HG03060 (cell line): ENCODE measurements around the gene NEB.
"Not testable (repeated sequence)": the region's sequence is repeated elsewhere in the genome, so short reads cannot be mapped to it uniquely, and the experiment has no call there.

Experiments used
- ATAC-seq: cut with Tn5 transposase; IDR thresholded peaks from one replicate; pipeline ENCODE4 v1.9.1; 2021; ENCODE audit warnings: low read depth, moderate number of reproducible peaks; ENCODE audit not compliant: unreplicated experiment

NEB gene

DNA sequence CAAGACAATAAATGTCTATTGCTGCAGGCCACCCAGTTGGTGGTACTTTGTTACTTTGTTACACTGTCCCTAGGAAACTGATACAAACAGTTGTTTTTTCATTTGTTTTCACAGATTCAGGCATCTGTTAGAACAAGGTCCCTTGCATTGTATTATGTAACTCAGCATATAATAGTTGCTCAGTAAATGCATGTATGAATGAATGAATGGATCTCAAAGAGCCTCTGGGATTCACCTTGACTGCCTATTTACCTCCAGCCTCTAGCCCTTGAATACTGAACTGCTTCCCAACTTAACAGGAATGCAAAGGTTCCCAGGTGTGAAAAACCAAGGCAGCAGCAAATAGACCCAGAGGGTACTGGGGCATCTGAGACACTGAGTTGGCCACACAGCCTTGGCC is 27.4 kb upstream of the NEB start:
- no peak for ATAC-seq

DNA sequence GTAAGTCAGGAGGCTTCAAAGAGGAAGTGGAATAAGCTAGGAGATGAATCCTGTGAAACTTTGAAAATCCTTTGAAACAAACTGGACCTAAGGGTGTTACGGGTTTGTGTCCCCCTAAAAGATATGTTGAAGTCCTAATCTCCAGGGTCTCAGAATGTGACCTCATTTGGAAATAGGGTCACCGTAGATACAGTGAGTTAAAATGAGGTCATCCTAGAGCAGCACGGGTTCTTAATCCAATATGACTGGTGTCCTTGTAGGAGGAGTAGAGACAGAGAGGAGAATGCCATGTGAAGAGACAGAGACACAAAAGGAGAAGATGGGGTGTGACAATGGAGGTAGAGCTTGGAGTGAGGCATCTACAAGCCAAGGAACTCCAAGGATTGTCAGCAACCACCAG is 26.9 kb upstream of the NEB start:
- no peak for ATAC-seq

DNA sequence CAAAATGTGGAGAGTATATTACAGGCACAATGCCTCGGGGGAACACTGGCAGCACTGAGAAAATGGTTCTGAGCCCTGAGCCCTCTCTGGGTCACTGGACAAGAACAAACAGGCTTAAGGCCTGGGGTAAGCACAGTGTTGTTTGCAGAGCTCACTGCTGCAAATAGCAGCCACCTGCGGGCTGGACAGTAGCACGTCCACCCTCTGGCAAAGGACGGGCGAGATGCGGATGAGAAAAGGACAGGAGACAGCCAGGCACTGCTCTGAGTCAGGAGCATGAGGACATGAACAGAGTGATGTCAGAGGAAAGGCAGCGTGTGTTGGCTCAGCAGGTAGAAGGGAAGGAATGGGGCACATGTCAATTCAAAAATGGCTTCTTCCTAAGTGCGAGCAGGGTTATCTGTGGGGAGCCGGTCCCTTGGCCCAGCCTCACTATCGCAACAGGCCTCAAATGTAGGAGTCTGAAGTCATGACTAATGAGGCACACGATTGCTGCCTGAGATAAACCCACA is 25.9 kb upstream of the NEB start:
- no peak for ATAC-seq

DNA sequence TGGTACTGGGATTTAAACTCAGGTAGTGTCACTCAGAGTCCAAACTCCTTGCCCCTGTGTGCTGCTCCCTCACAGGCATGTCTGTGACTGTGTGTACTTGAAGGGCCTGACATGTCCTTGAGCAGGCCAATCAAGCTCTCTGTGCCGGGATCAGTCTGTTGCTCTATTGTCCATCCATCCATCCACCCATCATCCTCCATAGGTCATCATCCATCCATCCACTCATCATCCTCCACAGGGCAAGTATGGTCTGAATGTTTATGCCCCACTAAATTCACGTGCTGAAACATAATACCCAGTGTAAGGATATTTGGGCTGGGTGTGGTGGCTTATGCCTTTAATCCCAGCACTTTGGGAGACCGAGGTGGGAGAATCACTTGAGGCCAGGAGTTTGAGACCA is 24.5 kb upstream of the NEB start:
- ATAC-seq = no peak

DNA sequence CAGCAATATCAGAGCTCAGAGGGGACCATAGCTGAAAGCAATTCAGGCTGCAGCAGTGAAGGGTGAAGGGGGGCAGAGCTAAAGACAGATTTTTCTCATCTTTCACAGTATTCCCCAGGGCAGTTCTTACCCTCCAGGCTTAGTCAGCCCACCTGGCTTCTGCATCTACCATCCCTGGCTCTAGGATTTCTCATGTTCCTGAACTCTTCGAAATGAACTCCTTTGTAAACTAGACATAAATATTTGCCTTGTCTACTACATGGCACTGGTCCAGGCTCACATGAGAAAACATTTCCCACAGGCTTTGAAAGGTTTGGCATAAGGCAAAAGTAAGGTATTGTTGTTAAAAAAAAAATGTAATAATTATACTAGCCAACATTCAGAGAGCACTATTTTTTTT is 23.6 kb upstream of the NEB start:
- no peak for ATAC-seq

GRCh38 chr2:151756820-151757219 is 22.5 kb upstream of the NEB start:
- no peak for ATAC-seq

DNA sequence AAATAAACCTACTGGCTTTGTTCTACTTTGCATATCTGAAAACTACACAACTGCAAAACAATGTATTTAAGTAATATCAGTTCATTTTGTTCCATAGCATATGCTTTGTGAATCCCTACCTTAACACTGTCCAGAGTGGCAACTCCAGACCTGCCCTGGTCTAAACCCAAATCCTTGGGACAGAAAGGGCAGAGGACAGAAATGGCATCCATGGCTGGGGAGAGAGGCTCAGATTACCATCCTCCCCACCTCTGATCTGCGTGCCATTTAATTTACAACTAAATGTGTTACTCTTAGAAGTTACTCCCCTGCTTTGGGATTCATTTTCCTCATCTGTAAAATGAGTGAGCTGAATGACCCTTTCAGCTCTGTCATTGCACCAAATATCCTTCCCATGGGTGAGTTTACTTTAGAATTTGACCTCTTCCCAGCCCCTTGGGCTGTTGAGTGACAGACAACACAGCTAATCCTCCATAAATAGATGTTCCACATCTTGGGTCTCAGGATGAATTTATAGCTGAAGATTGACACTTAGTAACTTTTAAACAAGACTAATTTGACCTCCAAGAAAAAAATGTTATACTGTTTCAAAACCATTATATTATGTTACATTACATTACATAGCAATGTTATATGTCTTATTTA is 20.1 kb upstream of the NEB start:
- no peak for ATAC-seq

DNA sequence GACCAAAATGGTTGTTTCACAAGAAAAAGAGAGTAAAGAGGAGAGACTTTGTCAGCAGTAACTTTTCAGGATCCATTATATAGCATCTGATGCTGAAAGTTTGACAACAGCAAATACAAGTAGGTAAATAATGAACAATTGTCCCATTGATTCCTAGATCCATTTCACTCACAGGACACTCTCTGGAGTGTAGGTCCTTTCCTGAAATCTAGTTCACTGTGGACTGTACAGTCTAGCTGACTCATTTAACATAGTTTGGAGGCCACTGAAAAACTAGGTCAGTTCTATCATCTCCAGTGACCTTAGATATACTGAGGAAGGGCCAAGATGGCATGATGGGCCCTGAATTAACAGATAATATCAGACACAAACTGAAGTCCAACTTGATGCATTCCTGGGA is 19.3 kb upstream of the NEB start:
- no peak for ATAC-seq

- ATAC-seq = not testable (repeated sequence)
Observed at GRCh38 chr2:151745261-151745660, 11.0 kb upstream of the NEB start.

- ATAC-seq = no peak
Observed at GRCh38 chr2:151730262-151730975, 3.9 kb downstream of the NEB start.

DNA sequence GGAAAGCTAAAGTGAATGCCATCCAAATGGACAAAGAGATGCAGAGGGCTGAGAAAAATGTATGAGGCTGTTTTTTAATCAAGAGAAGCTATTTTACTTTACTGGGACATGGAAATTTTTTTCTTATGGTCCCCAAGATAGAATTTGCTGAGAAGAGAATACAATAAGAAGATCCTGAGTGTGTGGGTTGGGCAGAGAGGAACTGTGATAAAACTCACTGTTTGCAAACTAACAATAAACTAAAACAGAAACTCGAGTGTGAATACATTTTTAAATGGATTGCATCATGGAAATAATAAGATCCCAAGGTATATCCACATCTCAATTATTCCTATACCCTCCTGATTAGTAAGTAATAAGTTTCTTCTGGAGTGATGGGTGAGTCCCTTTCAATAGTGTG is 4.4 kb downstream of the NEB start:
- ATAC-seq = no peak

GRCh38 chr2:151729415-151729811 is 4.9 kb downstream of the NEB start:
- no peak for ATAC-seq

- ATAC-seq = no peak
Observed at GRCh38 chr2:151728804-151729414, 5.4 kb downstream of the NEB start.

DNA sequence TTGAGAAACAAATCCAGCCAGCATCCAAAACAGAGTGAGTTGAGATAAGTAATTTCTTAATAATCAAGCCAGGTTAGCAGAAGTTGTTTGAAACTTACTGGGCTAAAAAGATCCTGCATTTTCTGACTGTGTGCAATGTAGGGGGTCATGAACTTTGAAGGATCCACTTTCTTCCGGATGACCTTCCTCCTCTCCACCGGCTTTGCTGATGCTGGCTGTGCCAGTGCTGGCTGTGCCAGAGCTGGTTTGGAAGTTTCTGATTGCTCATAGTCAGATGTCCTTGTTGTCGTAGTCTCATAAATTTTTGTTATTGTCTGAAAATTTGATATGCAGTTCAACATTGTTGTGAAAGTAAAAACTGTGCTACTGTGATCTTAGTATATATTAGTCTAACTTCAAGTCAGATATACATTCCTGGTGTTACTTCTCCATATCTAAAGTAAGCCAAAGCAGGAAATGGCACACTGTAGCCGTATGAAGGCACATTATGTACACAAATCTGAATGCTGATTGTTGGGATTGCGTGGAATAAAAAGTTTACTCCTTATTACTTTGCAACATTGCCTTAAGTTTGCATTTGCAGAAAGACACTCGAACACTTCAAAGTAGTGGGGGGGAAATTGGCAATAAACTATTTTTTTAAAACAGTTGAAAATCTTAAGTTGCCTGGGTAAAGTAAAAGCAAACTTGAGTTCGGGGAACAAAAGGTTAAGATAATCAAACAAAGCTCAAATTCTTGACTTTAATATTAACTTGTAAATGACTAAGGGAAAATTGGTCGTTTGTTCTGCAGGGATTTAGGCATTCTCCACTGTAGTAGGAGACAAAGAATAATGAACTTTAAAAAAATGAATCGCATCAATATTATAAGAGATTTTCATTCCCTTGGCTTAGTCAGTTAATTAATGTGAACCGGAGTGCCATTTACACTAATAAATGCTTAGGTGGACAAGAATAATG is 6.4 kb downstream of the NEB start:
- no peak for ATAC-seq

GRCh38 chr2:151721161-151721560 is 13.1 kb downstream of the NEB start:
- no peak for ATAC-seq

GRCh38 chr2:151720521-151720920 is 13.8 kb downstream of the NEB start:
- ATAC-seq = no peak

- ATAC-seq = no peak
Observed at GRCh38 chr2:151718796-151719195, 15.5 kb downstream of the NEB start.

DNA sequence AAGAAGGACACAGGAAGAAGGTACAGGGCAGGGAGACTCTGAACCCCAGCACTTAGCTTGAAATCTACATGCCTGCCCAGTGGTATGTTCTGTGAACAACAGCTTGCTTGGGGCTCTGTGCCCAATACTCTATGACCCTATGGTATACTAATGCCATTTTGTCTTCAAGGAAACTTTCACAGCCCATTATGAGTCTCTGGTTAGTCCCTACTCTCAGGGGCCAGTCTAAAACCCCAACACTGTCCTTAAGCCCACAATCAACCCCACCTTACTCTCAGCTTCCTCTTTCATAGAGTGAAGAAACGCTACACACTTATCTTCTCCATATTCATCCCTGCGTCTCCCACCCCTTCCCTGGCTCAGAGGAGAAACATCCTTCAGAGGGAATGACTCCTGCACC is 16.0 kb downstream of the NEB start:
- ATAC-seq = no peak

GRCh38 chr2:151716721-151717120 is 17.6 kb downstream of the NEB start:
- no peak for ATAC-seq

DNA sequence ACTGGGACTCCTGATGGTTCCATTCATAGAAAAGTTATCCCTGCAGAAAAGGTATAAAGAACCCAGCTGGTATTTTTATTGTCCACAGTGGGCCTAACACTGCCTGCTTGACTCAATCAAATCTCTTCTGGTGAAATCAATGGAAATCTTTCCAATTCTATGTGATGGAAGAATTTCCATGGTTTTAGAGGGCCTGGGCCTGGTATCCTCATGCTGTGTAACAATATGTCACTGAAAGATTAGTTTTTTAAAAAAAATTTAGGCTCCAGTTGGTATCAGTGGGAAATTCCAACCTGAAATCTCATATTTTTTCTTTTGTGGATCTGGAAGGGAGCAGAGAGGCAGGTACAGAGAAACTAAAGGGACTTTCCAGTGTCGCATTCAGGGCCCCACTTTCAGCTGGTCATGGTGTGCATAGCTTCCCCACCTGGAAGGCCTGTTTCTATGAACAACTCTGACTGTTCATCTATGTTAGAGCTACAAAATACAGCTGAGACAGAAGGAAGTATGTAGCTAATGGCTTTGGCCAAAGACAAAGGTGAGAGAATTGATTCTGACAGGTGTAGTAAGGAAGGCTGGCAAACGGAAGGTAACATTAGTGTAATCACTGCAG is 20.9 kb downstream of the NEB start:
- ATAC-seq = no peak
